Glutamatergic neuron (in vitro differentiated cells): ENCODE data around the gene RASA3. TPM values are rescaled to one million over a fixed set of nuclear protein-coding genes. Genes with fewer than 3 reads are reported as not detected.

ENCODE experiments used
- DNase-seq: peaks from one replicate; pipeline ENCODE4 v3.0.0; 2022
- H3K27ac Mint-ChIP-seq: one replicate; pipeline ENCODE4 v1.8.0; 2020; ENCODE audit warnings: mild to moderate bottlenecking, mixed read lengths, inconsistent platforms; ENCODE audit not compliant: unreplicated experiment
- H3K27me3 Mint-ChIP-seq: one replicate; pipeline ENCODE4 v1.8.0; 2020; ENCODE audit warnings: mild to moderate bottlenecking, moderate library complexity, mixed read lengths, inconsistent platforms; ENCODE audit not compliant: unreplicated experiment
- H3K36me3 Mint-ChIP-seq: one replicate; pipeline ENCODE4 v1.8.0; 2020; ENCODE audit warnings: mild to moderate bottlenecking, mixed read lengths, inconsistent platforms; ENCODE audit not compliant: unreplicated experiment
- H3K4me1 Mint-ChIP-seq: one replicate; pipeline ENCODE4 v1.8.0; 2020; ENCODE audit warnings: mild to moderate bottlenecking, low read depth, mixed read lengths, inconsistent platforms; ENCODE audit not compliant: unreplicated experiment
- H3K4me3 Mint-ChIP-seq: one replicate; pipeline ENCODE4 v1.8.0; 2020; ENCODE audit warnings: mild to moderate bottlenecking, mixed read lengths, inconsistent platforms; ENCODE audit not compliant: unreplicated experiment
- H3K9me3 Mint-ChIP-seq: one replicate; pipeline ENCODE4 v1.8.0; 2020; ENCODE audit warnings: mild to moderate bottlenecking, moderate library complexity, mixed read lengths, inconsistent platforms; ENCODE audit not compliant: unreplicated experiment
- CTCF ChIP-seq: fragments of 200-600 bp; sonication (generic); IDR thresholded peaks from one replicate; pipeline ENCODE4 v1.5.0; 2021; ENCODE audit not compliant: partially characterized antibody, unreplicated experiment
- total RNA-seq: library from RNA; stranded (reverse); fragmentation: NEBNext Ultra II Directional; extraction: Animal tissue kit (Norgen Biotek cat#: 25700); gene quantifications from one replicate; pipeline ENCODE4 v1.2.1, GENCODE V29; 2021; ENCODE audit not compliant: unreplicated experiment

RASA3 gene
- total RNA-seq, 1 donor from 2014 or later = 15.2 TPM

GRCh38 chr13:114056205-114057013, 76.0 kb downstream of the RASA3 start:
- H3K27me3 Mint-ChIP-seq = peaks cover 8% of the 10 kb centered on the region
- no peak for DNase-seq
- H3K4me3 Mint-ChIP-seq = no peak overlapping the region

GRCh38 chr13:114055766-114056165, 76.7 kb downstream of the RASA3 start:
- TF ChIP-seq CTCF = no peak
- no peak overlapping the region for H3K27ac Mint-ChIP-seq
- H3K4me1 Mint-ChIP-seq = peaks cover 11% of the 10 kb centered on the region
- H3K9me3 Mint-ChIP-seq = peaks cover 10% of the 10 kb centered on the region
- no peaks in the 10 kb centered on the region for H3K36me3 Mint-ChIP-seq
- H3K27me3 Mint-ChIP-seq = peaks cover 8% of the 10 kb centered on the region
- no peak for DNase-seq
- no peak overlapping the region for H3K4me3 Mint-ChIP-seq

More at GRCh38 chr13:114056205-114057013, 76.0 kb downstream of the RASA3 start:
- no peak overlapping the region for H3K27ac Mint-ChIP-seq
- no peak for TF ChIP-seq CTCF
- peaks cover 10% of the 10 kb centered on the region for H3K9me3 Mint-ChIP-seq
- H3K36me3 Mint-ChIP-seq = no peaks in the 10 kb centered on the region
- H3K4me1 Mint-ChIP-seq = peaks cover 11% of the 10 kb centered on the region

GRCh38 chr13:114054830-114055439, 77.5 kb downstream of the RASA3 start:
- Mint-ChIP-seq H3K27me3 (peaks cover 7% of the 10 kb centered on the region), H3K4me1 (peaks cover 11% of the 10 kb centered on the region), H3K4me3 (no peak overlapping the region), H3K27ac (no peak overlapping the region), H3K36me3 (no peaks in the 10 kb centered on the region), H3K9me3 (peaks cover 9% of the 10 kb centered on the region)
- DNase-seq = no peak
- TF ChIP-seq CTCF = no peak

GRCh38 chr13:114054264-114054663, 78.2 kb downstream of the RASA3 start:
- DNase-seq = no peak
- Mint-ChIP-seq H3K9me3 (peaks cover 7% of the 10 kb centered on the region), H3K4me1 (peaks cover 11% of the 10 kb centered on the region), H3K27ac (no peak overlapping the region), H3K4me3 (no peak overlapping the region), H3K36me3 (no peaks in the 10 kb centered on the region), H3K27me3 (peaks cover 4% of the 10 kb centered on the region)
- TF ChIP-seq CTCF = no peak

- peaks cover 11% of the 10 kb centered on the region for H3K4me1 Mint-ChIP-seq
- no peak for TF ChIP-seq CTCF
- H3K36me3 Mint-ChIP-seq = no peaks in the 10 kb centered on the region
- peaks cover 4% of the 10 kb centered on the region for H3K9me3 Mint-ChIP-seq
- no peak for DNase-seq
- H3K27me3 Mint-ChIP-seq = peaks cover 2% of the 10 kb centered on the region
- H3K27ac Mint-ChIP-seq = no peak overlapping the region
- H3K4me3 Mint-ChIP-seq = no peak overlapping the region
These were observed 79.4 kb downstream of the RASA3 start for GRCh38 chr13:114053026-114053425.
